Cardiac fibroblast (primary cell): ENCODE measurements around the gene CDK5R2.

Experiments used
- DNase-seq, 2 donors: peaks; one replicate each; pipeline versions ENCODE4 v3.0.0 to v3.0.0-alpha.2; 2010; ENCODE audit warnings: low read depth in 2 of 2
- H3K4me3 ChIP-seq, 2 donors: replicated peaks in 1 of 2; 1 replicate in 1 of 2; 2 replicates in 1 of 2; pipeline ENCODE4 v1.5.1; 2011; ENCODE audit warnings: low read depth in 2 of 2, low read length in 2 of 2, mild to moderate bottlenecking in 2 of 2, moderate library complexity in 1 of 2
- TF ChIP-seq, protein P1 (sequence below): IDR thresholded peaks from one replicate; pipeline ENCODE4 v1.5.1; 2011; ENCODE audit warnings: low read depth, mild to moderate bottlenecking, low read length, inconsistent platforms

CDK5R2 gene

DNA sequence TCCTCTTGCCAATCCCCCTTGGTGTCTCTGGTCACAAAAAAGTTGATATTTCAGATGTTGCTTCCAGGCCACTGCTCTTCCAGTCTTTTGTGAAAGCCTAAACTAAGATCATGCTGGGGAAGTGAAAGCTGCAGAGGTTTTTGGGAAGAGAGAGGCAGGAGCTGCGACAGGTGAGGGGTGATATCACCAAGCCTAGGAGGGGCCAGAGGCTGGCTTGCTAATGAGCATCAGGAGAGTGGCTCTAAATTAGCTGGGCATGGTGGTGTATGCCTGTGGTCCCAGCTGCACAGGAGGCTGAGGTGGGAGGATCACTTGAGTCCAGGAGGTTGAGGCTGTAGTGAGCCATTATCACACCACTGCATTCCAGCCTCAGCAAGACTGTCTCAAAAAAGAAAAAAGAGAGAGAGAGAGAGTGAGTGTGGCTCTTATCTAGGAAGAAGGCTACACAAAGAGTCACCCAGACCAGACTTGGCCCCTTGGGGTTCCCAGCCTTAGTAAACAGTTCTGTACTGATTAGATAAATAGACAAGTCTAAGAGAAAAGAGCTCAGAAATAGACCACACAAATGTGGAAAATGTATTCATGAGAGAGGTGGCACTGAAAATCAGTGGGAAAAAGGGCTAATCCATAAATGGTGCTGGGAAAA is 14.6 kb upstream of the CDK5R2 start:
- no peak overlapping the region for H3K4me3 ChIP-seq
- TF ChIP-seq, protein P1, sequence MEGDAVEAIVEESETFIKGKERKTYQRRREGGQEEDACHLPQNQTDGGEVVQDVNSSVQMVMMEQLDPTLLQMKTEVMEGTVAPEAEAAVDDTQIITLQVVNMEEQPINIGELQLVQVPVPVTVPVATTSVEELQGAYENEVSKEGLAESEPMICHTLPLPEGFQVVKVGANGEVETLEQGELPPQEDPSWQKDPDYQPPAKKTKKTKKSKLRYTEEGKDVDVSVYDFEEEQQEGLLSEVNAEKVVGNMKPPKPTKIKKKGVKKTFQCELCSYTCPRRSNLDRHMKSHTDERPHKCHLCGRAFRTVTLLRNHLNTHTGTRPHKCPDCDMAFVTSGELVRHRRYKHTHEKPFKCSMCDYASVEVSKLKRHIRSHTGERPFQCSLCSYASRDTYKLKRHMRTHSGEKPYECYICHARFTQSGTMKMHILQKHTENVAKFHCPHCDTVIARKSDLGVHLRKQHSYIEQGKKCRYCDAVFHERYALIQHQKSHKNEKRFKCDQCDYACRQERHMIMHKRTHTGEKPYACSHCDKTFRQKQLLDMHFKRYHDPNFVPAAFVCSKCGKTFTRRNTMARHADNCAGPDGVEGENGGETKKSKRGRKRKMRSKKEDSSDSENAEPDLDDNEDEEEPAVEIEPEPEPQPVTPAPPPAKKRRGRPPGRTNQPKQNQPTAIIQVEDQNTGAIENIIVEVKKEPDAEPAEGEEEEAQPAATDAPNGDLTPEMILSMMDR, result no peak
- no peak for DNase-seq

DNA sequence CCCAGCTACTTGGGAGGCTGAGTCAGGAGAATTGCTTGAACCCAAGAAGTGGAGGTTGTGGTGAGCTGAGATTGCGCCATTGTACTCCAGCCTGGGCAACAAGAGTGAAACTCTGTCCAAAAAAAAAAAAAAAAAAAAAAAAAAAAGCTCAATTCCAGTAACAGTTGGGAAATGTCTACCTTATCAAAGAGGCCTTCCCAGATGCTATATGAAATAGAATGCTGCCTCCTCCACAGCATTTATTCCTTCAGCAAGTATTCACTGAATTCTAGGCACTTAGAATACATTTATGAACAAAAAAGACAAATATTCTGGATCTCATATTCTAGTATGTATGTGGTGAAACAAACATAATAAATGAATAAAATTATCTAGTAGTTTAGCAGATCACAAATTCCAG is 12.8 kb upstream of the CDK5R2 start:
- DNase-seq, result peak in 1 of 2 donors; percentile 54
- TF ChIP-seq, protein P1, result no peak
- H3K4me3 ChIP-seq, result no peak overlapping the region

DNA sequence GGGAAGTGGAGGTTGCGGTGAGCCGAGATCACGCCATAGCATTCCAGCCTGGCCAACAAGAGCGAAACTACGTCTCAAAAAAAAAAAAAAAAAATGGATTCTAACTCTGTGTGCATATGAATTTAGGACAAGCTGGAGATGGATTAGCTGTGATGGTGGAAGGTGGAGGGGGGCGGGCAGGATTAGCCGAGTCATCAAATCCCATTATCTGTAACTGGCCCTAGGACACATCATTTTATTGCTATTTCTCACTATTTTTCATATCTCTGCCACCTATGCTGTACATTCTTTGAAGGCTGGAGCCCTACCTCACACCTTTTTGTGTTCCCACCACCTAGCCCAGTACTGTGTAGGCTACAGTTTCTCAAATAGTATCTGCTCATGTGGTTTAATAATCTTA is 7.3 kb upstream of the CDK5R2 start:
- no peak for DNase-seq
- H3K4me3 ChIP-seq, result no peak overlapping the region
- TF ChIP-seq, protein P1, result no peak

DNA sequence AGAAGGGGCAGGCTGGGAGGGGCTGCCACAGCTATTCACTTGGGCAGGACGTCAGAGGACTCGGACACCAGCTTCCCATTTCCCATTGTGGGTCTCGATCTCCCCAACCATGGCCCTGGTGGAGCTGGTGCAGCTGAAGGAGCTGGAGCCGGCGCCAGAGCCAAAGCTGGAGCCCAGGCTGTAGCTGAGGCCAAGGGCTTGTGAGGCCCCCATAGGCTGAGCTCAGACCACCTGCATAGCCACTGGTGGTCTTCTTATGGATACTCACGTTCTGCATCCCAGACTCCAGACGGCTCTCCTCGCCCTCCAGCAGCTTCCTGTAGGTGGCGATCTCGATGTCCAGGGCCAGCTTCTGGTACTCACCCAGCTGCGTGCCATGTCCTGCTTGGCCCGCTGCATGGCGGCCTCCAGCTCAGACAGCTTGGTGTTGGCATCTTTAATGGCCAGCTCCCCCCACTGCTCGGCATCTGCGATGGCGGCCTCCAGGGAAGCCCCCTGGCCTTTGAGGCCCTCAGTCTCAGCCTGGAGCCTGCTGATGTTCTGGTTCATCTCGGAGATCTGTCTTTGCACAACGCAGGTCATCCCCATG is 6.0 kb upstream of the CDK5R2 start:
- TF ChIP-seq, protein P1, result no peak
- no peak for DNase-seq

DNA sequence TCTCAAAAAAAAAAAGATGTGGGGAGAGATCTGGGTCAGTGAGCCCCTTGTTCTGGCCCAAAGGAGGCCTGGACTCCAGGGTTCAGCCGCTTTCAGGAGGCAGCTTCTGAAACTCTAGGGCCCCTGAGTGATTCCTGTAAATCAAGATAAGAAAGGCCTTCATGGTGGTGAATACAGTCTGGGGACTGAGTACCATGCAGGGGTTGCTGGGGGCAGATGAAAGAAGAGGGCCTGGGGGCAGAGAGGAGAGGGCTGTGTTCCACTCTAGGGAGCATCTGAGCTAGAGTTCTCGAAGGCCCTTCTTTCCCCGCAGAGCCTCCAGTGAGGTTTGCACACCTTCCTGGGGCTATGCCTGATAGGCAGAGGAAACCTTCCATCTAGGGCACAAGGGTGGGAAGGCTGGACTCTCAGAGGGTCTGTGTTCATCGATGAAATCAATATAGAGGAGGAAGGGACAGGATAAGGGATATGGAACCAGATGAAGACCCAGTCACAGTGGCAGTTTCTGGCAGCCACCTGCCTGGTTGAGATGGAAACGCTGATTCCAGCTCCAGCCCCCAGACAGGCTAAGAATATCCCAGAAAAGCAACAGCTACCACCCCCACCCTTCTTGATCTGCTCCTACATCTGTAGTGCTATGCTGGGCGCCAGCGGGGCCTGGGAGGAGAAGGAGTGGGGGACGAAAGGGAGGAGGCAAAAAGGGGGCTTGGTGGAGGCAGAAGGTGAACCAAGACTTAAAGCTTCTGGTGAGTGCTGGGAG is 4.7 kb upstream of the CDK5R2 start:
- H3K4me3 ChIP-seq, result no peak overlapping the region
- TF ChIP-seq, protein P1, result no peak
- no peak for DNase-seq

More for the DNA sequence above, 6.0 kb upstream of the CDK5R2 start:
- H3K4me3 ChIP-seq, result no peak overlapping the region

DNA sequence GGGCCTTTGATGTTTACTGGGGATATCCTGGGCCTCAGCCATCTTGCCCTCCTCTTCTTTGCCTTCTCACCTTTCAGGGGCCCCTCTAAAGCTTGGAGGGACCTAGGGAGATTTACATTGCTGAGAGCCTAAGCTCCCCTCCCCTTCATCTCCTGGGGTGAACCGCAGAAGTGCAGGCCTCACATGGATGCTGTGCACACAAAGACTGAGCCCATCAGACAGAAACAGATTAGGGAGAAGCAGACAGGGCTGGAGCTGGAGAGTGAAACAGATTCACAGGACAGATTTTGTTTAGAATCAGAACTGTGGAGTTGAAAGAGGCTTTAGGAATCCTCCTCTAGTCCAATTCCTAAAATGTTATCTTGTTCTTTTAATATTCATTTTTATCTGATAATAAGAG is 3.4 kb upstream of the CDK5R2 start:
- TF ChIP-seq, protein P1, result no peak
- DNase-seq, result no peak
- H3K4me3 ChIP-seq, result no peak overlapping the region
